Activated CD4-positive, alpha-beta memory T cell treated with anti-CD3 and anti-CD28 coated beads, Interleukin-2, amount 10 ng/mL, durations not matched to agents 7 days and 5 days (primary cell): ENCODE data around the gene STPG1. TPM values are rescaled to one million over a fixed set of nuclear protein-coding genes. Genes with fewer than 3 reads are reported as not detected.

Source experiments
- CTCF ChIA-PET: fragments of 350-600 bp; sonication (Branson Sonifier 250); formaldehyde crosslinking; loops from one replicate; lab custom pipeline; 2021; ENCODE audit warnings: antibody characterized with exemption, inconsistent platforms; lab: Charles Lee
- POLR2A ChIA-PET: fragments of 350-600 bp; sonication (Branson Sonifier 250); formaldehyde crosslinking; loops from one replicate; lab custom pipeline; 2021; ENCODE audit warnings: antibody characterized with exemption; lab: Charles Lee
- DNase-seq: peaks from one replicate; pipeline ENCODE4 v3.0.0-alpha.2; 2020
- H3K27ac Mint-ChIP-seq: one replicate; pipeline ENCODE4 v1.8.0; 2021; ENCODE audit warnings: mild to moderate bottlenecking, mixed read lengths
- H3K27me3 Mint-ChIP-seq: one replicate; pipeline ENCODE4 v1.8.0; 2021; ENCODE audit warnings: mixed read lengths
- H3K36me3 Mint-ChIP-seq: one replicate; pipeline ENCODE4 v1.8.0; 2021; ENCODE audit warnings: low read depth, mixed read lengths
- H3K4me1 Mint-ChIP-seq: one replicate; pipeline ENCODE4 v1.8.0; 2021; ENCODE audit warnings: mixed read lengths
- H3K4me3 Mint-ChIP-seq: one replicate; pipeline ENCODE4 v1.8.0; 2021; ENCODE audit warnings: mild to moderate bottlenecking, mixed read lengths
- H3K9me3 Mint-ChIP-seq: one replicate; pipeline ENCODE4 v1.8.0; 2021; ENCODE audit warnings: mixed read lengths
- total RNA-seq, 2 experiments: library from RNA; stranded (reverse); gene quantifications; one replicate each; pipeline ENCODE4 v1.2.3, GENCODE V29; 2021

Gene STPG1
- total RNA-seq, 2 experiments from 2014 or later, result 9.1 to 9.5 TPM

DNA sequence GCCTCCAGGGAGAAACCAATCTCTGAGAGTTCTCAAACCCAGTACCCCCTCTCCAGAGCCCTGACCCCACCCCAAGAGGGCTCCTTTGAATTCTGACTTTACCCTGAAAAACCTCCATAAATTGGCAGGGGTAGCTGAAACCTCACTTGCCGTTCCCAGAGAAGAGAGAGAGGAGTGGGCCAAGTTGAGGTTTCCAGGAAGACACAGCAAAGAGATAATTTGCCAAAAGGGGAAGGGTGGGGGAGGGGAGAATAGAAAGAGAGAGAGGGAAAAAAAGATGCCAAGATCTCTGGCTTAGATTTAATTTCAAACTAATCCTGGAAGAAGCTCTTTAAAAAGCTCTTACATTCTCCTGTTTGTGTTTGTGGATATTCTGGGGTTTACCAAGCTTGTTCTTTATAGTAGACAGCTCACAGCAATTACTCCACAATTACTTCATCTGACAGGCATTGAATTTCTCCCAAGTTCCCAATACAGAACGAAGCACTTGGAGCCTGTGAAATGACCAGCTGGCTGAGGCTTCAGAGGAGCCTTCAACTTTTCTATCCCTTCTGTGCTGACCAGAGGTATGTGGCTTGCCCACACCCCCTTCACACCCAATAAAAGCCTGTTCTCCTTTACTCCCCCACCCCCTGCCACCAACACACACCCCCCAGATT, 95.5 kb downstream of the STPG1 start:
- DNase-seq, result no peak
- peaks cover 41% of the 10 kb centered on the region for H3K4me1 Mint-ChIP-seq
- POLR2A ChIA-PET, result interaction anchor here (0.6 to 1.7 kb wide), 2 partner anchors 48 to 186 kb away, joined by 3 to 9 read pairs; no protein-coding TSS in a partner anchor

DNA sequence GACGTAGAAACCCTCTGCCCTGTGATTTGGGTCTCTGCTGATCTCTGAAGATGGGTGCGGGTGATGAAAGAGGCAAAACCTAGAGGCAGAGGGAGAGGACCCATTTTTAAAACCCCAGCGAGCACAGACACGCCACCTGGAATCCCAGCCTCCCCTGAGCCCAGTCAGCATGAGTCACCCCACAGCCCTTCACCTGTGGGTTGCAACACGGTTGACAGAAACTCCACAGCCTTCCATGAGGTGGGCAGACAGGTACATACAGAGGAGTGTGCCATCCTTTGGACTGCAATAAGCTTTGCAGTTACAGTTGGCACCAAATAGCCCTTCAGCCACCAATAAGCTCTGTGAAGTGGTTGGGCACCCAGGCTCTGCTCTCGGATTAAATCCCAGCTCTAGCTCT, 96.5 kb downstream of the STPG1 start:
- ChIA-PET POLR2A (interaction anchor here (1.7 kb wide), 1 partner anchor 49 kb away, joined by 9 read pairs; no protein-coding TSS in a partner anchor), CTCF (interaction anchor here (6.7 kb wide), 1 partner anchor 75 kb away, joined by 49 read pairs; no protein-coding TSS in a partner anchor)
- Mint-ChIP-seq H3K36me3 (no peaks in the 10 kb centered on the region), H3K4me1 (peaks cover 33% of the 10 kb centered on the region), H3K9me3 (no peaks in the 10 kb centered on the region), H3K27ac (no peak overlapping the region), H3K4me3 (no peak overlapping the region), H3K27me3 (peaks cover 67% of the 10 kb centered on the region)
- no peak for DNase-seq

More for the DNA sequence above, 95.5 kb downstream of the STPG1 start:
- Mint-ChIP-seq H3K36me3 (no peaks in the 10 kb centered on the region), H3K27me3 (peaks cover 73% of the 10 kb centered on the region), H3K27ac (no peak overlapping the region), H3K9me3 (no peaks in the 10 kb centered on the region), H3K4me3 (no peak overlapping the region)
- CTCF ChIA-PET, result interaction anchor here (6.7 kb wide), 1 partner anchor 74 kb away, joined by 49 read pairs; no protein-coding TSS in a partner anchor

DNA sequence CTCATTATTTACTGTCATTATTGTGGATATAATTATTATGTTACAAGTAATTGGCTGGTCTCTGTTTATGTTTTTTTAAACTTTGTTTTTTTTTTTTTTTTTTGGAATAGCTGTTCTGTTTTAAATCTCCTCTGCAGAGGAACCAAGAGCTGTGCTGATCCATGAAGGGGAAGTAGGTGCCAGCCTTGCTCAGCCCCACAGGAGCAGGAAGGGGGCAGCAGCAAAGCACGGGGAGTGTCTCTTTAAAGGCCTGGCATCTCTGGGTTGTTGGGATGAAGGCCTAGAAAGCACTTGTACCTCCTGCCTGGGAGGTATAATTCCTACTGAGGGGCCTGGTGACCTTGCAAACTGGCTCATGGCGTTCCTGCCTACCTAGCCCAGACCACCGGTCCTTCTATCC, 96.9 kb downstream of the STPG1 start:
- no peak overlapping the region for H3K4me3 Mint-ChIP-seq
- ChIA-PET CTCF (interaction anchor here (1.0 kb wide), 1 partner anchor 14 kb away, joined by 3 read pairs; no protein-coding TSS in a partner anchor), POLR2A (interaction anchor here (1.7 kb wide), 1 partner anchor 49 kb away, joined by 9 read pairs; no protein-coding TSS in a partner anchor)
- H3K4me1 Mint-ChIP-seq, result peaks cover 31% of the 10 kb centered on the region
- no peaks in the 10 kb centered on the region for H3K36me3 Mint-ChIP-seq
- no peak overlapping the region for H3K27ac Mint-ChIP-seq
- H3K27me3 Mint-ChIP-seq, result peaks cover 66% of the 10 kb centered on the region
- DNase-seq, result no peak
- no peaks in the 10 kb centered on the region for H3K9me3 Mint-ChIP-seq

DNA sequence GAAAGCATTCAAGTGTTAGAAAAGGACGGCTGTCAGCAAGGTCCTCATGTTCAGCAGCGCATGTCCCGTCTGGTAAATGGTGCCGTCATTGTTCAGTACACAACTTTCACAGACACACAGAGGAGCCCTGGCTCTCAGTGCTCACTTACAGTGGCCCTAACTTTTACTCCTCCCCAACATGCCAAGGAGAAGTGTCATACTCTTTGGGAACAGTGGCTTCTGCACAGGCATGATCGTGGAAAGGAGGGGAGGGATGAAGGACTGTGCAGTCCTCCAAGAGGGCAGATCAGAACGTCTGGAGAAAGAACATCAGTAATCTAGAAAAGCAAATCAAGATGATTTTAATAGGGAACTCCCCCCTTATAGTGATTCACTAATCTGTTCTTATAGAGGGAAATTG, 98.2 kb downstream of the STPG1 start:
- H3K27ac Mint-ChIP-seq, result no peak overlapping the region
- H3K9me3 Mint-ChIP-seq, result no peaks in the 10 kb centered on the region
- POLR2A ChIA-PET, result no interaction called here
- CTCF ChIA-PET, result no interaction called here
- H3K27me3 Mint-ChIP-seq, result peaks cover 54% of the 10 kb centered on the region
- no peak for DNase-seq
- no peak overlapping the region for H3K4me3 Mint-ChIP-seq
- peaks cover 19% of the 10 kb centered on the region for H3K4me1 Mint-ChIP-seq
- H3K36me3 Mint-ChIP-seq, result no peaks in the 10 kb centered on the region

DNA sequence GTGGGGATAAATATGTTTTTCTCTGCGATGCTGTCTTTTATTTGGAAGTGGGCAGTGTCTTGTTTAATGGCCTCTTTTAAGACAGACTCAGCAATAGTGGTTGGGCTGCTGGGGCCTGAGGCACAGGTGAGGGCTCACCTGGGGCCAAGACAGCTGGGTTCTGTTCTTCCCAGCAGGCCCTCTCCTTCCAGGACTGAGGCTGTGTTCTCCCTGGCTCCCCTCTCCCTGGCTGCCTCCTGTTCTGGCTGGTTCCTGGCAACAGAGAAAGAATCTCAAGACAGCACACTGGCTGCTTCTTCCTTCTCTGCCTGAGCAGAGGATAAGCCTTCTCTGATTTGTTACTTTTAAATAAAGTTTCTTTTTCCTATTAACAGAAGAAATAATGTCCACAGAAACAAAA, 101.8 kb downstream of the STPG1 start:
- POLR2A ChIA-PET, result no interaction called here
- H3K4me1 Mint-ChIP-seq, result no peaks in the 10 kb centered on the region
- no peak overlapping the region for H3K4me3 Mint-ChIP-seq
- no peak overlapping the region for H3K27ac Mint-ChIP-seq
- no peaks in the 10 kb centered on the region for H3K9me3 Mint-ChIP-seq
- DNase-seq, result no peak
- peaks cover 34% of the 10 kb centered on the region for H3K27me3 Mint-ChIP-seq
- H3K36me3 Mint-ChIP-seq, result no peaks in the 10 kb centered on the region
- CTCF ChIA-PET, result interaction anchor here (0.7 to 1.4 kb wide), 2 partner anchors 59 to 113 kb away, joined by 3 read pairs; no protein-coding TSS in a partner anchor

DNA sequence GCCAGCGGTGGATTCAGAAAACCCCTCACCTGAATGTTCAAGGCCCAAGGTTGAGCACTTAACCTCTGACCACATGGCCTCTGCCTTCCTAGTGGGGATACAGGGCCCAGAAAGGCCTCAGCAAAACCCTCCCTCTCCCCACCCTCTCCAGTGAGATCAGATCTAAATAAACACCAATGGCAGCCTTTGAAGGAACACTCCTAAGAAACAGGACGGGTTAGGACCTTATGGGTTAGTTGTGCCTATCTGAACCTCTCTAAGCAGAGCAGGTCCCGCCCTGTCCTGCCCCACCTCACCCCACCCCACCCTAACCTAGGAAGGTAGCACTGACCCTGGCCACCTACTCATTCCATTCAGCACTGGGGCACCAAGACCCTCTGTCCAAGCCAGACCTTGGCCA, 102.3 kb downstream of the STPG1 start:
- POLR2A ChIA-PET, result no interaction called here
- Mint-ChIP-seq H3K36me3 (no peaks in the 10 kb centered on the region), H3K4me1 (no peaks in the 10 kb centered on the region), H3K27ac (no peak overlapping the region), H3K4me3 (no peak overlapping the region), H3K27me3 (peaks cover 32% of the 10 kb centered on the region), H3K9me3 (no peaks in the 10 kb centered on the region)
- DNase-seq, result no peak
- CTCF ChIA-PET, result no interaction called here

DNA sequence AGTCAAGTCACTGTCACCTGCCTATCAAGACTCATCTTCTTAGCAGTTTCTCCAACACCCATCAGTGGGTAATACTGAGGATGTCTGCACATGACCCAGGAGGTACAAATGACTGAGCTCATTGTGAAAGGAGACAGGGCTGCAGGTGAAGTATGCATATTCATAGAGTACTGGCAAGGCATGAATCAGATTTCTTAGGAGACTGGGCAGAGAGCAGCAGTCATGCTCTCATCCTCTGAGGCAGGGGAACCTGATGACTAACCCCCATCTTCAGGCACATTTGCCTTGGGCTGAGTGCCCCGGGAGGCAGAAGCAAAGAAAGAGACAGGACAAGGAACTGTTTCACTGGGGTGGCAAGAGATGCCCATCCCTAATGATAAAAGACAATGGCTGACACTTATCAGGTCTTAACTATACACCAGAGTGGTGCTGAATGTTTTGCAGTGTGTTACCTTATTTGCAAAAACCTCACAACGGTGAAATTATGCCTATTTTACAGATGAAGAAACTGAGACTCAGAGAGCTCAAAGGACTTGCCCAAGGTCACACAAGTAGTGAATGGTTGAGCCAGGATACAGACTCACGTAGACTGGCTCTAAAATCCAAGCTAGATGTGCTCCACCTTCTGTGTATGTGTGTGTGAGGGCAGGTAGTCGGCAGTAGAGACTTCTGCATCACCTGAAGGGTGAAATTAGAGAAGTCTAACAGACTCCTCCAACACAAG, 103.7 kb downstream of the STPG1 start:
- ChIA-PET CTCF (interaction anchor here (0.6 to 2.1 kb wide), 3 partner anchors 75 to 85 kb away, joined by 3 to 5 read pairs (median 4); no protein-coding TSS in a partner anchor), POLR2A (no interaction called here)
- no peak overlapping the region for H3K4me3 Mint-ChIP-seq
- no peaks in the 10 kb centered on the region for H3K4me1 Mint-ChIP-seq
- H3K27ac Mint-ChIP-seq, result no peak overlapping the region
- peaks cover 33% of the 10 kb centered on the region for H3K27me3 Mint-ChIP-seq
- no peak for DNase-seq
- H3K9me3 Mint-ChIP-seq, result no peaks in the 10 kb centered on the region
- H3K36me3 Mint-ChIP-seq, result no peaks in the 10 kb centered on the region

DNA sequence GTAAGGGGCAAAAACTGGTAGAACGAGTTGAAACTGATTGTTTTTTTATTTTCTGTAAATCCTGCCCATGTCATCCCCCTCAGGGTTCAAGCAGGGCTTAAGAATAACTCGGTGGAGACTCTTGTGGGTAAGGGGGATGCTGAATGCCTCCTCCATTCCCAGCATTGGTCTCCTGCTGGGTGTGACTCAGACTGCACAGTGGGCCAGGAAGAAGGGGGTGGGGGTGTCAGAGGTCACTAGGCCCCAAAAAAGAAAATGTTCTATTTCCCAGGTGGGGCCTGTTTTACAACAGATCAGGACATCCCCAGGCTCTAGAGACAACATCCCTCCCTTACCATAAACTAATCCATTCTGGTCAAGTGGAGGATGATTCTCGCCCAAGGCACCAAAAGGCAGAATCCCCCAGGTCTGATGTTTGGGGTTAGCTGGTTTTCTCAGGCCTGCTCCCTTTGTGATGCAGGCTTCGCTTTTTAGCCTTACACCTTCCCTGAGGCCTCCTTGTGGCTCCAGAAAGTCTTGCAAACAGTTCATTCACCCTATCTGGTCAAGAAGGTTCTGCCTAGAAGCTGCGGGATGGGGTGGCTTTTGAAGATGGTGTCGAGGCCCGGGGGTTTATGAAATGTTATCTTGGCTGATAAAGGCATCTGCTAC, 105.1 kb downstream of the STPG1 start:
- Mint-ChIP-seq H3K9me3 (no peaks in the 10 kb centered on the region), H3K27me3 (peaks cover 38% of the 10 kb centered on the region)
- POLR2A ChIA-PET, result no interaction called here

More for the DNA sequence above, 105.1 kb downstream of the STPG1 start:
- Mint-ChIP-seq H3K36me3 (no peaks in the 10 kb centered on the region), H3K4me3 (no peak overlapping the region), H3K27ac (no peak overlapping the region), H3K4me1 (no peaks in the 10 kb centered on the region)
- no peak for DNase-seq
- CTCF ChIA-PET, result interaction anchor here (0.8 to 2.1 kb wide), 3 partner anchors 76 to 107 kb away, joined by 3 to 5 read pairs (median 4); no protein-coding TSS in a partner anchor

Other genes starting within 250 kb of the STPG1 start
- 1 to 10 TPM; 6.0 to 6.1 TPM for gene IFNLR1, start 226.5 kb downstream of the STPG1 start, total RNA-seq
- gene GRHL3, start 94.4 kb downstream of the STPG1 start, total RNA-seq, result under 1 TPM in 1 of 2 experiments, not detected in 1; 0.10 TPM
- gene NIPAL3, start 2.0 kb upstream of the STPG1 start, total RNA-seq, result 10 to 100 TPM; 51.8 to 53.5 TPM
- gene RCAN3, start 89.1 kb upstream of the STPG1 start, total RNA-seq, result 10 to 100 TPM; 59.3 to 62.6 TPM
- gene NCMAP, start 142.3 kb upstream of the STPG1 start, total RNA-seq, result not detected
- 100 to 1,000 TPM; 172 to 183 TPM for gene SRRM1, start 229.5 kb upstream of the STPG1 start, total RNA-seq